Measurements from ENCODE around the gene FALEC. TPM values are rescaled to one million over a fixed set of nuclear protein-coding genes. Genes with fewer than 3 reads are reported as not detected.

FALEC gene
- total RNA-seq, 1 experiment from 2014 or later: not detected

DNA sequence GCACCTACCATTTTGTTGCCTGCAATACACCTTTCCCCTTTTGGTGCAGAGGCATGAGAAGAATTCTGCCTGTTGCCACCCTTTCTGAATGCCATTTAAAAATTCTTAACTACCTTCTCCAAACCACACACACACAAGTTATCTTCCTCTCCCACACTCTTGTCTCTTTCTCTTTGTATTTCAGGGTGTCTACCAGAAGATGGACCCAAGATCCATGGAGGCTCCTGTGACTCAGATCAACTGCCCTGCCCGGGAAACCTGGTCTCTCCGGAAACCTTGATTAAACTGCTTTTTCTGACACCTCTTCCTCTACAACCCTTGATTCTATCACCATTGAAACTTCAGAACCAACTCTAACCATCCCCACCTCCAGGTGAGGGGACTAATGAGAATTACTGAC, 30.7 kb upstream of the FALEC start:
- DNase-seq (ENCODE audit: low spot score): peak; percentile 45
- Histone ChIP-seq H3K4me1 (ENCODE audit: insufficient read depth, low read length, poor library complexity, severe bottlenecking) (peaks cover 5% of the 10 kb centered on the region), H3K27ac (ENCODE audit: low read depth, low read length, poor library complexity, severe bottlenecking) (no peak overlapping the region), H3K27me3 (replicated peaks; ENCODE audit: insufficient read depth, low read depth, low read length, poor library complexity) (no peaks in the 10 kb centered on the region), H3K4me3 (ENCODE audit: low read depth, low read length, poor library complexity, severe bottlenecking) (no peak overlapping the region), H3K9me3 (ENCODE audit: low read depth, low read length, poor library complexity, severe bottlenecking) (no peaks in the 10 kb centered on the region), H3K36me3 (ENCODE audit: insufficient read depth, low read length, poor library complexity, severe bottlenecking) (no peaks in the 10 kb centered on the region)
- intact Hi-C loops (cut with micrococcal nuclease; ENCODE audit: unreplicated experiment): no loop called here
- ChIA-PET CTCF (no interaction called here), POLR2A (ENCODE audit: low non-redundant PET) (no interaction called here)
- no TSS peak for BruUV-seq (replicated peaks)
- TF ChIP-seq, protein P1, sequence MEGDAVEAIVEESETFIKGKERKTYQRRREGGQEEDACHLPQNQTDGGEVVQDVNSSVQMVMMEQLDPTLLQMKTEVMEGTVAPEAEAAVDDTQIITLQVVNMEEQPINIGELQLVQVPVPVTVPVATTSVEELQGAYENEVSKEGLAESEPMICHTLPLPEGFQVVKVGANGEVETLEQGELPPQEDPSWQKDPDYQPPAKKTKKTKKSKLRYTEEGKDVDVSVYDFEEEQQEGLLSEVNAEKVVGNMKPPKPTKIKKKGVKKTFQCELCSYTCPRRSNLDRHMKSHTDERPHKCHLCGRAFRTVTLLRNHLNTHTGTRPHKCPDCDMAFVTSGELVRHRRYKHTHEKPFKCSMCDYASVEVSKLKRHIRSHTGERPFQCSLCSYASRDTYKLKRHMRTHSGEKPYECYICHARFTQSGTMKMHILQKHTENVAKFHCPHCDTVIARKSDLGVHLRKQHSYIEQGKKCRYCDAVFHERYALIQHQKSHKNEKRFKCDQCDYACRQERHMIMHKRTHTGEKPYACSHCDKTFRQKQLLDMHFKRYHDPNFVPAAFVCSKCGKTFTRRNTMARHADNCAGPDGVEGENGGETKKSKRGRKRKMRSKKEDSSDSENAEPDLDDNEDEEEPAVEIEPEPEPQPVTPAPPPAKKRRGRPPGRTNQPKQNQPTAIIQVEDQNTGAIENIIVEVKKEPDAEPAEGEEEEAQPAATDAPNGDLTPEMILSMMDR (conservative IDR thresholded peaks at IDR 0.05; ENCODE audit: low read depth, low read length): peak; percentile 34
- TF ChIP-seq EZH2 (IDR thresholded peaks at IDR 0.05; ENCODE audit: borderline replicate concordance, low read depth, low read length, poor library complexity, severe bottlenecking): no peak

- TF ChIP-seq, protein P1 (conservative IDR thresholded peaks at IDR 0.05; ENCODE audit: low read depth, low read length): 0 out of 2 replicates have a peak, but pooled peaks have one; percentile 8
- no peak for TF ChIP-seq EZH2 (IDR thresholded peaks at IDR 0.05; ENCODE audit: borderline replicate concordance, low read depth, low read length, poor library complexity, severe bottlenecking)
- Histone ChIP-seq H3K27me3 (replicated peaks; ENCODE audit: insufficient read depth, low read depth, low read length, poor library complexity) (no peaks in the 10 kb centered on the region), H3K36me3 (ENCODE audit: insufficient read depth, low read length, poor library complexity, severe bottlenecking) (peaks cover 11% of the 10 kb centered on the region), H3K4me1 (ENCODE audit: insufficient read depth, low read length, poor library complexity, severe bottlenecking) (peaks cover 5% of the 10 kb centered on the region), H3K27ac (ENCODE audit: low read depth, low read length, poor library complexity, severe bottlenecking) (peak within 1 kb of the TSS; percentile 68), H3K9me3 (ENCODE audit: low read depth, low read length, poor library complexity, severe bottlenecking) (no peaks in the 10 kb centered on the region), H3K4me3 (ENCODE audit: low read depth, low read length, poor library complexity, severe bottlenecking) (peak within 1 kb of the TSS; percentile 93)
- intact Hi-C loops (cut with micrococcal nuclease; ENCODE audit: unreplicated experiment): loop anchor here (1.0 kb wide), 1 partner anchor 122 kb away; no protein-coding TSS in a partner anchor
- peak; percentile 99 for DNase-seq (ENCODE audit: low spot score)
- CTCF ChIA-PET: interaction anchor here (0.6 kb wide), 1 partner anchor 310 kb away, joined by 3 read pairs; no protein-coding TSS in a partner anchor
- POLR2A ChIA-PET (ENCODE audit: low non-redundant PET): interaction anchor here (0.6 to 0.7 kb wide), 2 partner anchors 17 to 58 kb away, joined by 3 to 4 read pairs; no protein-coding TSS in a partner anchor
- TSS peak; percentile 77 for BruUV-seq (replicated peaks)
These were observed 28.4 kb upstream of the FALEC start, which contains the start of gene TARS2 for GRCh38 chr1:150486966-150487762. Gene TARS2 (plus strand): TSS chr1:150487419. CDS start chr1:150487451, 32 bp downstream.

- H3K4me3 ChIP-seq (ENCODE audit: low read depth, low read length, poor library complexity, severe bottlenecking): peak overlapping the region; percentile 93
- peaks cover 5% of the 10 kb centered on the region for H3K4me1 ChIP-seq (ENCODE audit: insufficient read depth, low read length, poor library complexity, severe bottlenecking)
- H3K9me3 ChIP-seq (ENCODE audit: low read depth, low read length, poor library complexity, severe bottlenecking): no peaks in the 10 kb centered on the region
- POLR2A ChIA-PET (ENCODE audit: low non-redundant PET): no interaction called here
- CTCF ChIA-PET: no interaction called here
- intact Hi-C loops (cut with micrococcal nuclease; ENCODE audit: unreplicated experiment): loop anchor here (1.0 kb wide), 1 partner anchor 122 kb away; no protein-coding TSS in a partner anchor
- peak overlapping the region; percentile 68 for H3K27ac ChIP-seq (ENCODE audit: low read depth, low read length, poor library complexity, severe bottlenecking)
- no TSS peak for BruUV-seq (replicated peaks)
- no peak for TF ChIP-seq EZH2 (IDR thresholded peaks at IDR 0.05; ENCODE audit: borderline replicate concordance, low read depth, low read length, poor library complexity, severe bottlenecking)
- TF ChIP-seq, protein P1 (conservative IDR thresholded peaks at IDR 0.05; ENCODE audit: low read depth, low read length): no peak
- H3K36me3 ChIP-seq (ENCODE audit: insufficient read depth, low read length, poor library complexity, severe bottlenecking): peaks cover 16% of the 10 kb centered on the region
- DNase-seq (ENCODE audit: low spot score): no peak
- H3K27me3 ChIP-seq (replicated peaks; ENCODE audit: insufficient read depth, low read depth, low read length, poor library complexity): no peaks in the 10 kb centered on the region
These were observed 27.8 kb upstream of the FALEC start for GRCh38 chr1:150487763-150488115.
